ENCODE results near the gene SEC22C.
"Not testable (repeated sequence)": the region's sequence is repeated elsewhere in the genome, so short reads cannot be mapped to it uniquely, and the experiment has no call there.

The SEC22C gene

GRCh38 chr3:42579346-42579745 is 2.4 kb downstream of the SEC22C start:
- DNase-seq = not testable (repeated sequence)

- no peak for DNase-seq
Measured at GRCh38 chr3:42578054-42578453, 3.7 kb downstream of the SEC22C start.

- DNase-seq = no peak
Measured at GRCh38 chr3:42575137-42575741, 6.5 kb downstream of the SEC22C start.

- no peak for DNase-seq
Measured at GRCh38 chr3:42572278-42572677, 9.5 kb downstream of the SEC22C start.

- no peak for DNase-seq
Measured at GRCh38 chr3:42569593-42570142, 12.1 kb downstream of the SEC22C start.

- no peak for DNase-seq
Measured at GRCh38 chr3:42562047-42562907, 19.5 kb downstream of the SEC22C start.

GRCh38 chr3:42557854-42558253 is 23.9 kb downstream of the SEC22C start:
- no peak for DNase-seq

- not testable (repeated sequence) for DNase-seq
Measured at GRCh38 chr3:42556817-42557216, 24.9 kb downstream of the SEC22C start.

GRCh38 chr3:42556089-42556632 is 25.6 kb downstream of the SEC22C start:
- no peak for DNase-seq

GRCh38 chr3:42552830-42553229 is 28.9 kb downstream of the SEC22C start:
- no peak for DNase-seq

- no peak for DNase-seq
Measured at GRCh38 chr3:42550250-42550649, 31.5 kb downstream of the SEC22C start.

- no peak for DNase-seq
Measured at GRCh38 chr3:42549131-42549530, 32.6 kb downstream of the SEC22C start.

- no peak for DNase-seq
Measured at GRCh38 chr3:42547401-42547945, 34.3 kb downstream of the SEC22C start.

GRCh38 chr3:42546691-42547213 is 35.0 kb downstream of the SEC22C start:
- DNase-seq = no peak

- DNase-seq = no peak
Measured at GRCh38 chr3:42545284-42545900, 36.4 kb downstream of the SEC22C start.

- no peak for DNase-seq
Measured at GRCh38 chr3:42544492-42545283, 37.1 kb downstream of the SEC22C start.

GRCh38 chr3:42541079-42541478 is 40.7 kb downstream of the SEC22C start:
- no peak for DNase-seq

GRCh38 chr3:42539871-42540714 is 41.7 kb downstream of the SEC22C start:
- DNase-seq = no peak

GRCh38 chr3:42537350-42537749 is 44.4 kb downstream of the SEC22C start:
- no peak for DNase-seq

- DNase-seq = no peak
Measured at GRCh38 chr3:42535981-42536784, 45.6 kb downstream of the SEC22C start.
